GM19395 (cell line): ENCODE results near the gene LPP.

ENCODE experiments used
- ATAC-seq: cut with Tn5 transposase; IDR thresholded peaks from one replicate; pipeline ENCODE4 v1.9.1; 2021; ENCODE audit warnings: mild to moderate bottlenecking, moderate library complexity; ENCODE audit not compliant: unreplicated experiment

Gene LPP

GRCh38 chr3:188391592-188391991, 237.6 kb downstream of the LPP start:
- no peak for ATAC-seq

DNA sequence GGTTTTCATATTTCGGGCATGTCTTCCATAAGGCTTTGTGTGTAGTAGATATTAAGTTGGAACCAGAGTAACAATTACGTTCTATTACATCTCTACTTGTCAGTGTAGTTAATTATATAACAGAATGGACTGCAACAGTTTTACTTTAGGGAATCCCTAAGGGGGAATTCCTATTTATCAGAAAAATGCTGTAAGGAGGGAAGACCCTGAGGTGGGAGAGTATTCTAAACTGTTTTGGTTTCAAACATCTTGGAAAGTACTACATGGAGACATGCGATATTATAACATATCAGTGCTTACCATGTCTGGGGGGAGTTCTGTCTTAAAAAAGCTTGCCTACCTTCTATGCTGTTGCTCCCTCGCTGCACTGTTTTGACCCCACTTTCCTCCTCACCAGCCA, 238.1 kb downstream of the LPP start:
- no peak for ATAC-seq

DNA sequence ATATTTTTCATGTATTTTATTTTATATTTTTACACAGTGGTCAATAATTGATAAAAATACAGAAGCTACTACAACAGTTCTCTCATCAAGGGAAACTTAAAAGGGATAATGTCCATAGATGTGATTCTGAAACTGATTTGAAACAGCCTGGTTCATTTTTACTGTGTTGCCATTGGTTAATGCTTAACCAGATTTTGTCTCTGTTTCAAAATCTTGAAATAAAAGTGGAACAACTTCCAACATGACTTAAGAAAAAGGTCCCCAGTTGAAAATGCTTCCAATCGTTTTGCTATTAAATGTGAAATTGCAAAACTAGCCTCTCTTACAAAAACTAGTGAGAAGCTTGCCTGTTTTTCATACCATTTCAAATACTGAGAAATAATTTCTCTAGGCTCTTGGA, 240.7 kb downstream of the LPP start:
- ATAC-seq, result no peak

GRCh38 chr3:188396251-188396650, 242.3 kb downstream of the LPP start:
- ATAC-seq, result no peak

GRCh38 chr3:188396900-188397299, 242.9 kb downstream of the LPP start:
- no peak for ATAC-seq

GRCh38 chr3:188397766-188398705, 244.1 kb downstream of the LPP start:
- no peak for ATAC-seq

DNA sequence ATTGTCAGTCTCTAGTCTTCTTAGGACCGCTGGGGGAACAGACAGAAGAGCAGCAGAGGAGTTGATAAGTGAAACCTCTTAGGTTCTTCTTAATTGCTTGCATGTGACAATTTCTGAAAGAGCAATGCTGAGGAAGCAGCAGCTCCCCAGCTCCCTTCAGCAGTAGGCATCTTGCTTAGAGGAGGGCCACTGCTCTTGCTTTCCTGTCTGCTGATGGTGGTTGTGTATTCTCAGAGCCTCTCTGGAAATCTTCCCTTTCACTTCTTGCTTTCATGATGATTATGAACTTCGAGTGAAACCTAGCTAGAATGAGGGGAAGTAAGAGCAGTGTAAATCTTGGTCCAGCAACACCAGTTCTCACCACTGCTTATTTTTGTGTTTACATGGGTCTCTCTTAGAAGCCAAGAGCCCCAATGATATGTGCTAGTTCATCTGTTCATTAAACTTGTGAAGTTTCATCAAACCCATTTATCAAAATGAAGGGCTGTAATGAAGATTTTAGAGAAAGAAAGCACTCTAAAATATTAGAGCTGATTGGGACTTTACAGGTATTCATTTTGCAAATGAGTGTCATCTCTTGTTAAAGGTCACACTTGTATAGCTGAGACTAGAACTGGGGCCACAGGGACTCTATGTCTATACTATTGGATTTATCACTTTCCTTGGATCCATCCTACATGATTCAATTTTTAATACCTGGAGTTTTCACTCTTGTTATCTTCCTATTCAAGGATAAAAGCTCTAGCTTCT, 246.7 kb downstream of the LPP start:
- peak; percentile 97 for ATAC-seq

GRCh38 chr3:188401244-188401993, 247.5 kb downstream of the LPP start:
- no peak for ATAC-seq

DNA sequence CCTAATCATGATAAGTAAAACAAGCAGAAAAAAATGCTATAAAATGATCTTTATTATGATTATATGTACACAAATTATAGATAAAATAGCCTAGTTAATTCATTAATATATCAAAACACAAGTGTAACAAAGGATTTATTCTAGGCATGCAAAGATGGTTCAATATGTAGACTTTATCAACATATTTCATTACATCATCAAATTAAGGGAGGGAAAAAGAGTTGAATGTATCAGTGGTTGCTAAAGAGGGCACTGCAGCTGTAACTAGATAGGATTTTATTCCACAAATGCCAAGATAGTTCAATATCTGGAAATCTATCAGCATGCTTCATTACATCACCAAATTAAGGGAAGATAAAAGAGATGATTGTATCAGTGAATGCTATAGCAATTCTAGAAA, 248.3 kb downstream of the LPP start:
- ATAC-seq, result no peak

GRCh38 chr3:188403404-188403803, 249.4 kb downstream of the LPP start:
- no peak for ATAC-seq

GRCh38 chr3:188404124-188404523, 250.2 kb downstream of the LPP start:
- ATAC-seq, result no peak

- no peak for ATAC-seq
Observed at GRCh38 chr3:188404701-188405100, 250.7 kb downstream of the LPP start.

- ATAC-seq, result no peak
Observed at GRCh38 chr3:188407158-188407880, 253.4 kb downstream of the LPP start.

DNA sequence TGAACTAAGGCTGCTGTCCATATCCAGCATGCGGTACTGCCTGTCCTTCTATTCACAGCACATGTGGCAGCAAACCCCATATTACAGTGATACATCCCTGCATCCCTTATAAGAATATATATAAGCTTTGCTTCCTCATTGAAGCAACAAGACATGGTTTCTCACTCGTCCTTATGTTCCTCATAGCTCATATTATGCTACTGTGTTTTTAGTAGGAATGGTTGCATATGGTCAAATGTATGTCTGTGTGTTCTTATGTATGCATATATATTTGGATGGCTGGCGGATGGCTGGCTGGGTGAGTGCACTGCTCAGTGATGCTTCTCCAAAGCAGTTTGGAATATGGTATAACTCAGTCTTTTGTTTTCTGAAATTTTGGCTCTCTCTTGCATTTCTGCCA, 254.9 kb downstream of the LPP start:
- no peak for ATAC-seq

DNA sequence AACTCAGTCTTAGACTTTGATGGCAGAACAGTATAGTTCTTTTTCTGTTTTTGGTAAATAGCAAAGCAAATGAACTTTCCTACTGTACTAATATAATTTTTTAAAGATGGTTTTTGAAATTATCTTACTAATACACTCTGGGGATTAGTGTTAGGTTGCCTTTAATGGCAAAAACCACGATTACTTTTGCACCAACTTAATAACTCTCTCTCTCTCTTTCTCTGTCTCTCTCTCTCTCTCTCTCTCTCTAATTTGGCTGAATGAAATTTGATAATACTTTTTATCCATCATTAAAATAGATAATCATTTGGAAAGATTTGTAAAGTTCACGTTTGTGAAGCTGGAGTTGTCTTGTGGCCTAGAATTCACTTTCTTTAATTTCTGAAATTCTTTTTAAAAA, 257.8 kb downstream of the LPP start:
- no peak for ATAC-seq

DNA sequence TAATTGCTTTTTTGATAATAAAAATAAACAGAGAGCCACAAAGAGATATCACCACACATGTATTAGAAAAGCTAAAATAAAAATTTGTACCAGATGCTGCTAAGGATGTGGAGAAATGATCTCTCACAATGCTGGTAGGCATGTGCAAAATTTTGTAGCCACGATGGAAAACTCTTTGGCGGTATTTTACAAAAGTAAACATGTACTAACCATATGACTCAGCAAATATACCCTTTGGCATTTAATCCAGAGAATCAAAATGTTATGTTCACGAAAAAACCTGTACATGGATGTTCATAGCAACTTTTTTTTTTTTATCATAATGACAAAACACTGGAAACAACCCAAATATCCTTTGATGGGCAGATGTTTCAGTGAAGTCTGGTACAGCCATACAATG, 261.2 kb downstream of the LPP start:
- no peak for ATAC-seq

DNA sequence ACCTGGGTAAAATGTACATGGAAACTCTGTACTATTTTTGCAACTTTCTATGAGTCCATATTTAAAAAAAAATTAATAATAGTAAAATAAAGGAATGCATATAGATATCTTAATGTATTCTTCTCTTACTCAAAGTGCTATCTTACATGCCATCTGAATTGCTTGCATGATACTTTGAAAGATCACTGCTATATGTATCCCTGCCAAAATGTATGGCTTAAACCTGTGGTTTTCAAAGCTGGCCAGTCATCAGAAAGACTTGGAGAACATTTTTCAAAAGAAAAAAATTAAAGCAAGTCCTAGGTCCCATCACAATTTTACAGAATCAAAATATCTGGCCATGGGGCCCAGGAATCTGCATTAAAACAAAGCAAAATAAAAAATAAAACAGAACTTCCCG, 262.1 kb downstream of the LPP start:
- no peak for ATAC-seq

DNA sequence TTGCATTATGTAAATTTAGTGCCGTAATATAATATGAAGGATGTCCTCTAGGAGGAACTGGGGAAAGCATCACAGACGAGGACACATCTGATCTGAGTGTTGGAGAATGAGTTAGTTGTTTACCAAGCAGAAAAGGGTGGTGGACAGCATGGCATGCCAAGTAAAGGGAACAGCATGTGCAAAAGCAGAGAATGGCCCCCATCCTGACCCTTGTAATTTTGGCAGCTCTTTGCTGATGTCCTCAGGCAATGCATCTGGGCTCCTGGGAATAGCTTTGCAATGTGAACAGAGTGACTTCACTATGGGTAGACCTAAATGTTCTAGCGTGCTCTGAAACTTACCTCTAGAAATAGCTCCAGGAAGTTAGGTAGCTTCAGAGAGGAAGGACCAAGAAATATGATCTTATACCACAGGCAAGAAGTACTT, 263.3 kb downstream of the LPP start:
- ATAC-seq, result no peak

- ATAC-seq, result no peak
Observed at GRCh38 chr3:188417766-188418165, 263.8 kb downstream of the LPP start.

DNA sequence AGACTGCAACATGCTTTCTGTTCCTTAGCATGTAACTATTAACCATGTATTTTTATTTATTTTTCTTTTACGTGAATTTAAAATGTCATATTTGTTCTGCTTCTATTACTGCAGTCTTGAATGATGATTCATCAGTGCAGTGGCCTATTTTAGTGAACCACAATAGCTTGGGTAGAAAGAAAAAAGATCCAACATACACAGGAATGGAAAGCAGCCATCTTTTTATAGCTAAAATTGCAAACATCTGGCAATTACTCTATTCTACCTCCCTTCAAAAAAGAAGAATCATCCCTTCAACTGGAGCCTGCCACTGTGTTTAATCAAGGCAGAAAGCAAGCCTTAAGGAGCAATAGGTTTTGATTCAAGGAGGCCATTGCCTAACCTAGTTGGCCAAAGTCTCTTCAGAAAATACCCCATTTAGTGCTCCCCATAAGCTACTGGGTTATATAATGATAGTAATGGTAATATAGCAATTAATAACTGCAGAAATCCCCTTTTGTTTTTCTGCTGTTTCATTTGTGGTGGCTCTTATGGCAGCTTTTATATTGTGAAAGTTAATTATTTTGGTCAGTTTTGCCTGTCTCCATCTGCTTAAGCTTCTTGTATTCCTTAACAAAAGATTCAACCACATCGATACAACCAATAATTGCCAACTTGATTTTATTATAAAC, 267.3 kb downstream of the LPP start:
- peak; percentile 37 for ATAC-seq
